GM21390 (cell line): ENCODE data around the gene LTBP2.

Experiments used
- ATAC-seq: cut with Tn5 transposase; IDR thresholded peaks from one replicate; pipeline ENCODE4 v1.9.1; 2021; ENCODE audit not compliant: unreplicated experiment

The LTBP2 gene

GRCh38 chr14:74574706-74575105 lies 37.3 kb downstream of the LTBP2 start:
- no peak for ATAC-seq

- no peak for ATAC-seq
Measured at GRCh38 chr14:74574090-74574433, 38.0 kb downstream of the LTBP2 start.

DNA sequence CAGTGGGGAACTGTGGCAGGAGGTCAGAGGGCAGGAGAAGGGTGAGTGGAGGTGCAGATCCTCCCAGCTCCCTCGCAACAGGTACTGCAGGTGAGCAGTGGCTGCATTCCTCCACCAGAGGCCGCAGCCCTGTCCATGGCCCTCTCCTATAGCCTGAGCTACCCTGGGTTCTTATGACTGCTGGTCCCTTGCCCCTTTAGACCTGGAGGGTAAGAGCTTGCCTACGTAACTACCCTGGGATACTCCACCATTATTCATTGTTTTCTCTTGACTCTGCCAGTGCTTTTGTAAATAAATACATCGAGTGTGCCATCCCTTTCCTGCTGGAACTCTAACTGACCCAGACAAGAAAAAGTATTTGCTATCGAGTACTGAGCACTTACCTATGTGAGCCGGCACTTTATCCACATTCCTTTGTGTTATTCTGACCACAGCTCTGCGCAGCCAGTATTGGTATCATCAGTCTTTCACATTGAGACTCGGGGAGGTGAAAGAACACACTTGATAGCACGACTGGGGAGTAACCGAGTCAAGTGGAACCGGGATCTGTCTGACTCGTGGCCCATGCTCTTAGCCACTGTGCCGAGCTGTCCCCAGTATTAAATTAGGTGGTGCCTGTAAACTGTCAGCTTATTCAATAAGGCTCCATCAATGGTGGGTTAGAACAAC lies 38.5 kb downstream of the LTBP2 start:
- no peak for ATAC-seq

DNA sequence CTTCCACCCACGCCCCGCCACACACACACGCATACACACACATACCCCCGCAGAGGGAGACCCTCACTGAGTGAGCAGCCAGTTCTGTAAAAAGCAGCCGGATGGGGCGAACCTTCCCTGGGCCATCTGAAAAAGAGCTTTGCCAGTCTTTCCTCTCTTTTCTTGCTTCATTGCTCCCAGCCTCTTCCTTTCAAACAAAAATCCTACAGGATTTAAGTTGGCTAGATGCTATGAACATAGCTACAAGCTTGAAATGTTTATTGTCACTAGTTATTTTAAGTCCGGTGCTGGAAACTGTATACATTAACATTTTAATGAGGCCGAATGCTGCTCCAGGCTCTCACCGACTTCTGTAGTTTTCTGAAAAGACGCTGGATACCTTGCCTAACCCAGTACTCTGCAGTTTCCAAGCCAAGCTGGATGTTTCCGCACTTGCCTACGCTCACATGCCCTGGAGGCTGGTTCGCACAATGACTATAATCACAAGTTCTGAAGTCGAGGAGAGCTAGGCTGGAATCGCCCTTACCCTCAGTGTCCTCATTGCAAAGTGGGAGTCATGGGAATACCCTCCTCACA lies 39.2 kb downstream of the LTBP2 start:
- ATAC-seq, result no peak

DNA sequence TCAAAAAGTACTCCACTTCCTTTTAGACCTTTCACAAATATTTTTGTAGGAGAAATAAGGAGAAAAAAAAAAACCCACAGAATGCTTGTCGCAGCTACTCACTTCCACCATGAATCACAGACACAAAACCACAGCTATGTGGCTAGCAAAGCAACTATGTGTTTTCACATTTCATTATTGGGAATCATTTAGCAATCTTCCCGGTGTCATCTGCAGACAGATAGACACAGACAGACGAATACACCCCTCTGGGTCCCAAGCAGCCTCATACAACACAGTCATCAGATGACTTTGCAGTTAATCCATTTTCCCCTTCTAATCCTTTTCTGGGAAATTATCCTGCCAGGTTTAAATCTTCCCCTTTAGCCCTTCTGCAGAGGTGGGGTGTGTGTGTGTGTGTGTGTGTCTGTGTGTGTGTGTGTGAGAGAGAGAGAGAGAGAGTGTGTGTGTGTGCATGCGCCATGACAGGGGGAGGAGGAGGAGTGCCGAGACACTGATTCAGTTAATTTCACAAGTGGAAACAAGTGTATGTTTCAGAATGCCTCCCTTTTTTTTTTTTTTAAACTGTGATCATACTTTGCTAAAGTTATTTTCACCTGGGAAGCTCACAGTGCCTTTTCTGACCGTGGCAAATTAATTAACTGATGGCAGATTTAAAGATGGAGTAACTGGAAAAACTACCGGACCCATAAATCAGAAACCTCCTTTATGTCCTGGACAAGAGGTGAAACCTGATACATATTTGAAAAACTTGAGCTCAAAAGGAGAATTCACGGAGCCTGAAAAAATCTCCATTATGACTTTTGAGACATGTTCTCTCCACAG lies 39.9 kb downstream of the LTBP2 start:
- ATAC-seq, result no peak

DNA sequence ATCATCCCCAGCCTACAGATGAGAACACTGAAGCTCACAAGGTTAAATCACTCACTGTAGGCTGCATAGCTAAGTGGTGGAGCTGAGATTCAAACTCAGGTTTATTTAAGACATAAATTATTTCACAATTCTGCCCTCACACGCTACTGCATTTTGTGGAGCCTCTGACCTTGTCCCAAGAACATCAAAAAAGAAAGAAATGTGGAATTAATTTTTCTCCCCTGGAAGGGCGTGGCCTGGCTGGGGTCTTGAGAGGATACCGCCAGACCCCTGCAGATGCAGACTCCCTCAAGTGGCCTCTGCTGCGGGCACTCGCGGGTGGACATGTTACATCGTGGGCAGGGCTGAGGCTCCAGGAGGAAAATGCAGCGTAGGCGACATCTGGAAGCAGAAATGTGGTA lies 40.6 kb downstream of the LTBP2 start:
- no peak for ATAC-seq

DNA sequence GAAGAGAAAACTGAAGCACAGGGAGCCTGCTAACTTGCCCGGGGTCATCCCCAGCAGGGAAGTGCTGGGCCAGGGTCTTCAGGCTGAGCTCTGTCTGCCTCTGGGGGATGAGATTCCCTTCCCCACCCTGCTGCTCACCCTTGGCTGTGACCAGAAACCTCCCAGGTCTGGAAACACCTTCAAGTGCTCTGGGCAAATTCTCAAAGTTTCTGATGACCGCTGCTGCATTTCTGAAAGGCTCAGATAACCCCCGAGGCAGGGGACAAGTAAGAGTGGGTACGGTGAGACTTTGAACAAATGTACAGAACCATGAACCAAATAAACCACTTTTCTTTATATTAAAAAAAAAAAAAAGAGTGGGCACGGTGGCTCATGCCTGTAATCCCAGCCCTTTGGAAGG lies 41.3 kb downstream of the LTBP2 start:
- ATAC-seq, result no peak

GRCh38 chr14:74569806-74570591 lies 42.0 kb downstream of the LTBP2 start:
- ATAC-seq, result no peak

DNA sequence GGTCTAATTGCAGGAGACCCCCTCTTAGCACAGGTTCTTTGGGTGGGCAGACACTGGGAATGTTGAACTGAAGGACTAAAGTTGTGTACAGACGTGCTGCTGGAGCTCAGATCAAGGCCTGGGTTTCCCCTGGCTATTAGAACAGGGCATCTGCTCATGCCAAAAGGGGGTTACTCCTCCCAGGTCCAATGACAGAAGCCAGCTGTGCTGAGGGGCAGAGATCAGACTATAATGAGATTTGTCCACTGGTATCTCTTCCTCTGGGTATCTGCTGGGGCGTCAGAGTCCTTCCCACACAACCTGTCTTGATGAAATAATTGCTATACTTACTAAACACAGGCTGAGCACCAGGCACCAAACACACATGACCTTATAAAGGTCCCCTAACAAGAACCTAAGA lies 42.6 kb downstream of the LTBP2 start:
- no peak for ATAC-seq

DNA sequence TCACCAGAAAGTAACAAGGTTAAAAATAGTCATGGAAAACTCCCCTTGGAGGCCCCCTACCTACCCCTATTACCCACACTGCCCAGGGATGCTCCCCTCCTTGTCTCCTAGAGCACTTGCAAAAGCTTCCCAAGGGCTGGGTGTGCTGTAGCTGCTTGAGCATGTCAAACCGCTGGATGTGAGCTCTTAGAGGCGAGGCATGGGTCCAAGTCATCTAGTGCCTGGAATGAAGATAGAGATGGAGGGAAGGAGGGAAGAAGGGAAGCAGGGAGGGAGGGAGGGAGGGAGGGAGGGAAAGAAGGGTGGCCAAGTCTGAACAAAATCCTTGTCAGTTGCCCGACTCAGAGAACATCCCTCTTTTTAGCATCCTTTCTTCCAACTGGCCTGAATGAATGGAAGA lies 43.1 kb downstream of the LTBP2 start:
- no peak for ATAC-seq

- no peak for ATAC-seq
Measured at GRCh38 chr14:74568380-74568649, 43.7 kb downstream of the LTBP2 start.

DNA sequence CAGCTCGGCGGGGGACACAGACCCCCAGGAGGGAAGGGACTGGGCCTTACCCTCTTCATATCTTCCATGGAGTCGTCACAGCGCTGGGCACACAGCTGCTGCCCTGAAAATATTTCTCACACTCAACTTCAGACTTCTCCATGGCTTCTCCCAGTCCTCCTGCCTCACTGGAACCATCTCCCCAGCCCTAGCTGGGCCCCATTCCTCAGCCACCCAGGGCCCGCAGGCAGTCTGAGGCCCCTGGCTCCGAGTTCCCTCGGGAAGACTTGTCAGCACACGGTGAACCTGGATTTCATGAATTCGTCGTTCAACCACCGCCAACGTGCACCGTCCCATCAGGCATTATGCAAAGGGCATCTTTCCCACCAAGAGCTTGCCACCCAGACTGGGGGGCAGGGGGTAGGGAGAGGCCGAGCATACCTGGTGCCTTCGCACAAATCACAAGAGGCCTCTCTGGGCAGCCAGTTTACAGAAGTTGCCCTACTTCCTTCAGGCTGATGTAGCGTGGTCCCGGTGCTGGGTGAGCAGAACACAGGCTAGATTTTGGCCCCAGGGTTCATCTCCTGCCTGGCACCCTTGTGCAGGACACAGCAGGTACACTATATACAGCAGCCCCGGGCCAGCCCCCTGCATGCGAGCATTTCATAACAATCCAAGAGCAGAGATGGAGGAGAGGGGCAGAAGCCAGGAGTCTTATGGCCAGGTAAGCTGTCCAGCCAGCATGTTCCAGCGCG lies 44.2 kb downstream of the LTBP2 start:
- ATAC-seq, result no peak

GRCh38 chr14:74567219-74567618 lies 44.8 kb downstream of the LTBP2 start:
- ATAC-seq, result no peak

DNA sequence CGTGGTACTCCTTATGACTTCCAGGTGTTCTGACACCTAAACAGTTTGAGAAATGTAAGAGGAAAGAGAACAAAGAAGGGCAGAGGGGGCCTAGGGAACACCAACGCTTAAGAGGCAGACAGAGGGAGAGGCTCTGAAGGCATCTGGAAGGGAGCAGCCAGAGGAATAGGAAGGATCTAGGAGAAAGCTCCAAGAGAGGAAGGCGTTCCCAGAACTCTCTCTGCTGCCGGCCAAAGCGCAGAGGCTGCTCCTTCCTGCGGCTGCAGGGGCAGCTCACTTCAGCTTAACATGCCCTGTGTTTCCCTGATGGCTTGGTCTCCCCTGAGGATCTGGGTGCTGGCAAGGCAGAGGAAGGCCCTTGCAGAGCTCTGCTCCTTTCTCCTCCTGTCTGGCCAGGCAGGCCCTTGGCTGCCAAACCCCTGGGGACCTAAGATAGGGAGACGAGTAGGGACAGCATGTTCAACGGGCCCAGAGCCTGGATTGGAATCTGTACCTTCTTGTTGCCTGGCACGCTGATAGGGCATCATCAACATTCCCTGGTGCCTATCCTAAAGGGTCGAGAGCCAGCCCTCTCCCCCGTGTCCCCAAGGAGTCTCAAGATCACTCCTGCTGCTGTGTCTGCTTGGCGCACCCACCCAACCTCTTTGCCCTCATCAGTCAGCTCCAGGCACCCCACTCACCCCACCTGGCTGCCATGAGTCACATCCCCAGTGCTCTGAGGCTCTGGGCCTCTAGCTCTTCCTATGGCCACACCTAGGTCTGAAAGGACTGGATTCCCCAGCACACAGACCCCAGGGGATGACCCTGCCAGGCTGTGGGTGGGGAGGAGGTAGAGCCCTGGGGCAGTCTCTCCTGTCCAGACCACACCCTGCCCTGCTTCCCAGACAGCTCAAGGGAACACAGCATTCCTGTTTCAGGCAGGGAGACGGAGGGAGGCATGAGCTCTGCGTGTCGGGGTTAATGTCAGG lies 45.6 kb downstream of the LTBP2 start:
- no peak for ATAC-seq

GRCh38 chr14:74563586-74564159 lies 48.4 kb downstream of the LTBP2 start:
- no peak for ATAC-seq

- no peak for ATAC-seq
Measured at GRCh38 chr14:74563233-74563585, 48.8 kb downstream of the LTBP2 start.

DNA sequence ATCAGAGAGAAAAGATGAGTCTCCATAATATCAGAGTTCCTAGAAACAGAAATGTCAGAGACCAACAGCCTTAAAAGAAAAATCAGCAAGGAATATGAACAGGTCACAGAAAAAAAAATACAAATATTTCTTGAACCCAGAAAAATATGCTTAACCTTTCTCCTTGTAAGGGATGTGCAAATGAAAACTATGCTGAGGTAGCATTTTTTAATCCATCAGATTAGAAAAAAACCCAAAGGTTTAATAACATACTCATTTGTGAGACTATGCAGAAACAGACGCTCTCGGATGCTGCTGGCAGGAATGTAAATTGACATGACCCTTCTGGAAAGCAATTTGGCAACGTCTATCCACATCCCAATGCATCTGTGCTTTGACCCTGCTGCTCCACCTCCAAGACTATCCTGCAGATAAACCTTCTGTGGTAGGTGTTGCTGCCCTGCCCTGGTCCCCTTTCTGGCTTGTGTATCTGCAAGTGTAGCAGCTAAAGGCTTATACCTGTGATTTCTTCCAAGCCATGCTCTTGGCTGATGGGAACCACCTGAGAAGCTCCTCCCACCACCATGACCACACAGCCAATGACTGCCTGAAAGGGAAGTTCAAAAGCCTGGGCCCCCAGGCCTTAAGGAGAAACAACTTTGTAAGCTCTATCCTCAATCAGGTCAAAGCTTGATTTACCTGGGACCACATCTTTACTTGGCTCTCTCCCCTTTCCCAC lies 49.4 kb downstream of the LTBP2 start:
- no peak for ATAC-seq

DNA sequence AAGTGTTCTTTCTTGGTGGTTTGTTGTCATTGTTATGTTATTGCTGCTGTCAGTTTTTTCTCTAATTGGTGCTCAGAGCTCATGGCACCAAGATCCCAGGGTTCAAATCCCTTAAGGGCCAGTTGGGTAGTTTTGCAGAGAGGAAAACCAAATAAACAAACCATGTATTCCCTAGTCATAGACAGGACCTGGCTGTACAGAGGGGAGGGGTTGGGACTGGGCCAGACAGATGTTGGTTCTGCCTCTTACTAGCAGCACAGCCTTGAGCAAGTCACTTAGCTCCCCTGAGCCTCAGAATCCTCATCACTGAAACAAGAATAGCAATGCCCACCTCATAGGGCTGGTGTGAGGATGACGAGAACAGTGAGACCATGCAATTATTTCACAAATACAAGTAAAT lies 53.4 kb downstream of the LTBP2 start:
- ATAC-seq, result no peak

- ATAC-seq, result no peak
Measured at GRCh38 chr14:74557691-74558090, 54.3 kb downstream of the LTBP2 start.
